Neural cell (in vitro differentiated cells): Measurements from ENCODE around the gene LRCOL1. TPM values are rescaled to one million over a fixed set of nuclear protein-coding genes. Genes with fewer than 3 reads are reported as not detected.

ENCODE experiments used
- H2AFZ ChIP-seq: fragments of 200-600, 300-800 bp; sonication (generic), shearing (Covaris generic); 2 replicates; pipeline ENCODE4 v1.6.0; 2014; ENCODE audit warnings: low read depth, mild to moderate bottlenecking, antibody characterized with exemption, low read length, moderate library complexity
- H3F3A ChIP-seq: fragments of 200-600 bp; shearing (Covaris generic); 2 replicates; pipeline ENCODE4 v1.6.1; 2016; ENCODE audit warnings: mild to moderate bottlenecking, moderate library complexity, mixed read lengths, antibody characterized with exemption, low read length; ENCODE audit not compliant: insufficient read depth, poor library complexity, severe bottlenecking
- H3K27ac ChIP-seq: fragments of 200-600, 300-800 bp; sonication (generic), shearing (Covaris generic); 2 replicates; pipeline ENCODE4 v1.5.1; 2014; ENCODE audit warnings: mild to moderate bottlenecking, low read length, moderate library complexity
- H3K27me3 ChIP-seq: fragments of 300-800, 200-600 bp; sonication (generic), shearing (Covaris generic); 2 replicates; pipeline ENCODE4 v1.6.0; 2014; ENCODE audit warnings: mild to moderate bottlenecking, low read depth, low read length, moderate library complexity; ENCODE audit not compliant: insufficient read depth
- H3K36me3 ChIP-seq: fragments of 300-800, 200-600 bp; sonication (generic), shearing (Covaris generic); 2 replicates; pipeline ENCODE4 v1.5.1; 2014; ENCODE audit warnings: mild to moderate bottlenecking, antibody characterized with exemption, low read length, moderate library complexity; ENCODE audit not compliant: insufficient read depth
- H3K4me2 ChIP-seq: fragments of 300-800, 200-600 bp; sonication (generic), shearing (Covaris generic); 2 replicates; pipeline ENCODE4 v1.6.0; 2014; ENCODE audit warnings: mild to moderate bottlenecking, low read length
- H3K4me3 ChIP-seq: fragments of 300-800, 200-600 bp; sonication (generic), shearing (Covaris generic); 2 replicates; pipeline ENCODE4 v1.5.1; 2014; ENCODE audit warnings: mild to moderate bottlenecking, low read length, moderate library complexity
- H3K79me2 ChIP-seq: fragments of 200-600 bp; shearing (Covaris generic); replicated peaks from 2 replicates; pipeline ENCODE4 v1.6.0; 2014; ENCODE audit warnings: mild to moderate bottlenecking, low read length, moderate library complexity; ENCODE audit not compliant: insufficient read depth
- H3K9ac ChIP-seq: fragments of 300-800, 200-600 bp; sonication (generic), shearing (Covaris generic); 2 replicates; pipeline ENCODE4 v1.6.1; 2016; ENCODE audit warnings: mild to moderate bottlenecking, low read length, mixed read lengths
- H3K9me2 ChIP-seq: fragments of 200-600 bp; shearing (Covaris generic); 2 replicates; pipeline ENCODE4 v1.6.1; 2016; ENCODE audit warnings: mild to moderate bottlenecking, low read length, mixed read lengths; ENCODE audit not compliant: insufficient read depth
- H3K9me3 ChIP-seq: fragments of 200-600, 300-800 bp; sonication (generic), shearing (Covaris generic); 2 replicates; pipeline ENCODE4 v1.6.1; 2016; ENCODE audit warnings: mild to moderate bottlenecking, mixed run types, low read length, moderate library complexity, mixed read lengths
- H4K20me1 ChIP-seq: fragments of 200-600 bp; shearing (Covaris generic); 2 replicates; pipeline ENCODE4 v1.6.1; 2016; ENCODE audit warnings: mild to moderate bottlenecking, mixed run types; ENCODE audit not compliant: insufficient read depth
- CTCF ChIP-seq: fragments of 450-650 bp; IDR thresholded peaks from 2 replicates; pipeline ENCODE4 v1.5.1; 2014; ENCODE audit warnings: antibody characterized with exemption, mild to moderate bottlenecking, moderate library complexity; ENCODE audit not compliant: poor library complexity, severe bottlenecking
- EP300 ChIP-seq: fragments of 450-650 bp; conservative IDR thresholded peaks from 2 replicates; pipeline ENCODE4 v1.6.1; 2014; ENCODE audit warnings: antibody characterized with exemption, mild to moderate bottlenecking, moderate library complexity; ENCODE audit not compliant: poor library complexity, severe bottlenecking
- EZH2 ChIP-seq: fragments of 200-600, 300-800 bp; shearing (Covaris generic), sonication (generic); IDR thresholded peaks from 2 replicates; pipeline ENCODE4 v1.6.1; 2014; ENCODE audit warnings: antibody characterized with exemption, low read length, borderline replicate concordance, mild to moderate bottlenecking; ENCODE audit not compliant: insufficient read depth, poor library complexity, severe bottlenecking
- MXI1 ChIP-seq: fragments of 450-650 bp; conservative IDR thresholded peaks from 2 replicates; pipeline ENCODE4 v1.6.1; 2014; ENCODE audit warnings: antibody characterized with exemption, mild to moderate bottlenecking; ENCODE audit not compliant: poor library complexity, severe bottlenecking
- POLR2AphosphoS5 ChIP-seq: IDR thresholded peaks from 2 replicates; pipeline ENCODE4 v1.6.1; 2012
- RAD21 ChIP-seq: fragments of 450-650 bp; conservative IDR thresholded peaks from 2 replicates; pipeline ENCODE4 v1.6.1; 2014; ENCODE audit warnings: antibody characterized with exemption, mild to moderate bottlenecking, moderate library complexity
- REST ChIP-seq: IDR thresholded peaks from 2 replicates; pipeline ENCODE4 v1.6.1; 2012; ENCODE audit warnings: borderline replicate concordance
- SMC3 ChIP-seq: fragments of 450-650 bp; conservative IDR thresholded peaks from 2 replicates; pipeline ENCODE4 v1.6.1; 2014; ENCODE audit warnings: antibody characterized with exemption, mild to moderate bottlenecking, moderate library complexity; ENCODE audit not compliant: poor library complexity
- TAF1 ChIP-seq: IDR thresholded peaks from 2 replicates; pipeline ENCODE4 v1.6.1; 2012; ENCODE audit warnings: low read depth
- polyA plus RNA-seq: library from polyadenylated mRNA; depleted of rRNA; stranded (reverse); fragments of >200 nt; gene quantifications from 2 replicates; pipeline ENCODE4 v1.2.3, GENCODE V29; 2014

The LRCOL1 gene
- polyA plus RNA-seq, 1 donor from 2014 or later = not detected

- Histone ChIP-seq H3F3A (no peaks in the 10 kb centered on the region), H3K9ac (no peak overlapping the region), H4K20me1 (no peaks in the 10 kb centered on the region), H3K27ac (no peak overlapping the region), H3K79me2 (no peaks in the 10 kb centered on the region), H2AFZ (no peak overlapping the region), H3K27me3 (no peaks in the 10 kb centered on the region), H3K36me3 (no peaks in the 10 kb centered on the region), H3K4me3 (no peak overlapping the region), H3K9me2 (no peaks in the 10 kb centered on the region), H3K4me2 (no peak overlapping the region), H3K9me3 (no peaks in the 10 kb centered on the region)
- no peak for TF ChIP-seq CTCF
- no peak for TF ChIP-seq POLR2AphosphoS5
- TF ChIP-seq EP300 = no peak
- TF ChIP-seq RAD21 = no peak
- TF ChIP-seq SMC3 = no peak
- no peak for TF ChIP-seq EZH2
- TF ChIP-seq REST = no peak
- no peak for TF ChIP-seq TAF1
- TF ChIP-seq MXI1 = no peak
These were observed 7.7 kb downstream of the LRCOL1 start for GRCh38 chr12:132602572-132603239.

DNA sequence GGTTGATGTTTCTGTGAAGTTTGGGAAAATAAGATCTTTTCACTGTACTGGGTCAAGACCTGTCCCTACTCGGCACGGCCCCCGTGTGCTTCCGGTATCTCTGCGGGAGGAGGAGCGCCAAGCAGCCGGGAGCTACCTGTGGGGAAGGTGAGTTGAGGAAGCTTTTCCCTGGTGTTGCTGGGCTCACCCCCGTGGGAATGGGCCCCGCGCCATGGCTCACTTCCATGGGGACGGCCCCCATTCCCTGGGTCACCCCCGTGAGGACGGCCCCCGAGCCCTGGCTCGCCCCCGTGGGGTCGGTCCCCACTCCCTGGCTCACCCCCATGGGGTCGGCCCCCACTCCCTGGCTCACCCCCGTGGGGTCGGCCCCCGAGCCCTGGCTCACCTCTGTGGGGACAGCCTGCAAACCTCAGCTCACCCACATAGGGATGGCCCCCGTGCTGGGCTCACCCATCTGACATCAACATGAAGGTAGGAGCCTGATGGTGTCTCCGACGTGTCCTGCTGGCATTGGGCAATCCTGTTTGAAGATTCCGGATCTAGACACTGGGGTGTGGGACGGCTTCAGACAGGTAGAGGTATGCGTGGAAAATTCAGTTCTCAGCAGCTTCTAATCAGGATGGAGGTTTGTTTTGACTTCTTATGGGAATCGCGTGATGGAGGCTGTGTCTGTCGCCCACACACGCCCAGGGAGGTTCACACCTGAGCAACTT is 9.1 kb downstream of the LRCOL1 start:
- H3K4me2 ChIP-seq = no peak overlapping the region
- H4K20me1 ChIP-seq = no peaks in the 10 kb centered on the region
- H3K79me2 ChIP-seq = no peaks in the 10 kb centered on the region
- no peaks in the 10 kb centered on the region for H3K9me2 ChIP-seq
- no peak overlapping the region for H2AFZ ChIP-seq
- no peaks in the 10 kb centered on the region for H3K9me3 ChIP-seq
- no peaks in the 10 kb centered on the region for H3K27me3 ChIP-seq
- H3F3A ChIP-seq = peaks cover 4% of the 10 kb centered on the region
- TF ChIP-seq MXI1 = no peak
- TF ChIP-seq EP300 = no peak
- TF ChIP-seq POLR2AphosphoS5 = no peak
- no peak for TF ChIP-seq SMC3
- no peak for TF ChIP-seq TAF1
- no peak for TF ChIP-seq RAD21
- H3K9ac ChIP-seq = no peak overlapping the region
- H3K4me3 ChIP-seq = no peak overlapping the region
- no peaks in the 10 kb centered on the region for H3K36me3 ChIP-seq
- H3K27ac ChIP-seq = no peak overlapping the region
